Measurements from ENCODE around the gene GH2.

The GH2 gene

DNA sequence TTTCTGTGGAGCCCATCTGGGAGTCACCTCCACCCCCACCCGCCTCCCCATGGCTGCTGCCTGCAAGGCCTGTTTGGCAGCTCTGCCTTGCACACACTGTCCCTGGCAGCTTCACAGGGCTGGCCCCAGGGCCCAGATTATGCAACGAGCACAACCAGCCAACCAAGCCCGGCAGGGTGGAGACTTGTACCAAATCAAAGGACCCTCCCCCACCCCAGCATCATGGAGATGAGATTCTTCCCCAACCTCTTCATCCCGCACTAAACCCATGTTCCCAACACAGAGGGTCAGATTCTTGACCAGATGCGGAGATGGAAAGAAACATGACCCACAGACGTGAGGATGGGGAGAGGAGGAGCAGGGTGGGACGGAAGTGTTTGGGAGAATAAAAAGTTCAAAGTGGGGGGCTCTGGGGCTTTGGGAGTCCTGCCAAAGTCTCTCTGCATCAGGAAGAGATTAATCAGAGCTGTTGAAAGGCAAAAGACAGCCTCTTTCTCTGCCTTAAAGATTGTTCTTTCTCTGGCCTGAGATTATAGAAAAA, 43.0 kb downstream of the GH2 start:
- DNase-seq = no peak

DNA sequence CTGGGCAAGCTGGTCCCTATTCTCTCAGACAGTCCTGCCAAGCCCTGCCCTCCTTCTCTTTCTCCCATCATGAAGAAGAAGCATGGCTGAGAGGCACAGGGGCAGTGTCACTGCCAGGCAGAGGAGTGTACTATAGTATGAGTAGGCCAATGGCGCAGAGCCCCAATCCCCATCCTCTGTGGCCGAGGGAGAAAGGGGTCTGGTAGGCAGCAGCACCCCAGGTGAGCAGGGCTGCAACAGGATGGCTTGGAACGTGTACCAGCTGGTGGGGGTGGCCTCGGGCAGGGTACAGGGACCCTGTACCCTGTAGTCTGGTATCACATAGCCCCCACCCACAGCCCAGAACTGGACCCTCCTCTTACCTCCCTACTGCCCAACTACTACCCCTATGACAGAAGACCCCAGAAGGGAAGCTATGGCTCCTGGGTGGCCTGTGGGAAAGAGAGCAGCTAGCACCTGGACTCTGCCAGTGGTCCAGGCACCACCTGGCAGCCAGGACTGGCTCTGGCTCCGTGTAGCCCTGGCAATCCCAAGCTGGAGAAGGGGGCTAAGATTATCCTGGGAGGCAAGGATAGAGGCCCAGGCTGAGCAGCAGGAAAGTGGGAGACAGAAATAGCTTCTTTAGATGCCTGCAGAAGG, 43.7 kb downstream of the GH2 start:
- no peak for DNase-seq

DNA sequence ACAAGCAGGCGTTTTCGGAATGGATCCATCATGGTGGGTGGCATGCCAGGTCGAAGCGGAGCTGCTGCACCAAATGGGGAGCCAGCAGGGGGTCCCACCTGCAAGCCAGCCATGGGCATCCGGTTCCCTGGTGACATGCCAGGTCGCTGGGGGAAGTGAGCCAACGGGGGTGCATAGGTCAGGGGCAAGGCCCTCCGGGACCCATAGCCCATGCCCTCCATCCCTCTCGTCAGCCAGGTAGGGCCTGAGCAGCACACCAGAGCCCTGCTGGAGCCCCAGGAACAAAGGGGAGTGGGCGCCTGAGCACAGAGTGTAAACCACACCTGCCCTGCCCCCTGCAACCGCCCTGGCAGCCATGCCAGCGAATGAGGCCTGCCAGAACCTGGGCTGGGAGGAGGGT, 44.3 kb downstream of the GH2 start:
- no peak for DNase-seq

DNA sequence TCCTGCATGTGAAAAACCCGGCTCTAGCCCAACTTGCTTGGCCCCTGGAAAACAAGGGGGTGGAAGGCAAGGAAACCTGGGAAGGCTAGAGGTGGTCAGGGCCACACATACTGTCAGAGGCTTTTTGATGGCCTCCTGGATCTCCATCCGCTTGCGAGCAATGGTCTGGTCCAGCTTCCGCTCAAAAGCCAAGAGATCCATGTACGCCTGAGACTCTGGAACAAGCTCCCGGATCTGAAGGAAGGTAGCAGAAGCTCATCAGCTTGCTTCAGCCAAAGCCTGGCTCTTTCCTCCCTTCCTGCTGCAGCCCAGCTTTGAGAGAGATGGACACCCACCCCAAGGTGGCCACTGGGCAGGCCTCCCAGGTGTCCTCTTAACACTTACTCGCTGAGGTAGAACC, 44.9 kb downstream of the GH2 start:
- no peak for DNase-seq

DNA sequence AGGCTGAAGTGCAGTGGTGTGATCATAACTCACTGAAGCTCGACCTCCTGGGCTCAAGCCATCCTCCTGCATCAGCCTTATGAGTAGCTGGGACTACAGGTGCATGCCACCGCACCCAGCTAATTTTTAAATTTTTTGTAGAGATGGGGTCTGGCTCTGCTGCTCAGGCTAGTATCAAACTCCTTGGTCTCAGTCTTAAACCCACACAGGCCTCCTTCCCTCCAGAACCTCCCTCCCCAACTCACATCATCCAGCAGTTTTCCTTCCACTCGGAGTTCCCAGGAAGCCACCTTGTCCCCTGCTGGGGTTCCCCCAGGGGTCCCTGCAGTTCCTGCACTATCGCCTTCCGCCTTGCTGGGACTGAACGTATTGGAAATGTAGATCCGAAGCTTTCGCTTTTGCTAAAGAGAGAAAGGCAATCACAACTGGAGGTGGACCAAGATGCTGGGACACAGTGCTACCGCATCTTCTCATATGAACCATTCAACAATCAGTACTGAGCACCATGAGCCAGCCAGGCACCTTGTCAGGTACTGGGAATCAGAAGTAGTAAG, 46.5 kb downstream of the GH2 start:
- no peak for DNase-seq

DNA sequence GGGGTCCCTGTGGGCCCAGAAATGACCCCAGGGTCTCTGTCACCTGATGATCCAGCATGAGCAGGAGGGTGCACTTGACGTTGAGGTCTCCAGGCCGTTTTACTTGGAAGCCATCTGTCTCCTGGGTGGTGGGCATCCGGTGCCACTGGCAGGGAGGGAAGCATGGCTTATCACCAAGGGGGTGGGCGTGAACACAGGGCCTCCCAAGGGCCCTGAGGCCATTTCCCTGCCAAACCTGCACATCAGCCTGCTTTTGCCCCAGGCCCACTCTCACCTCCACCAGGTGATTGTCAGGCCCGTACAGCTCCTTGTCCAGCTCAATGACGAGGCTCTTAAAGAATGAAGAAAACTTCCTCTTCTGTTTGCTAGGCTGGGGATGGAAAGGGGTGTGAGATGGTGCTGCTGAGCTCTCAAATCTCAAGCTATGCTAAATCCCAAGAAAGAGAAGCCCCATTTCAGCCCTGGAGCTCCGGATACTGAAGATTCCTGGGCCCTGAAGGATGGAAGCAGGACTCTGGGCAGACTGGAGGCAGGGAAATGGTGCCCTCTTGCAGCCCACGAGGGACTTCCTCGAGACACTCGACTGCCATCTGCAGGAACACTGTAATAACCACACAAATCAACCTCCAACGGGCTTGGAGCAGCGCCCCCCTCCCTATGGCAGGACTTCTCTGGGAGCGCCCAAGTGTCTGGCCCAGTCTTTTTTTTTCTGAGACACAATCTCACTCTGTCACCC, 47.1 kb downstream of the GH2 start:
- peak; percentile 80 for DNase-seq

DNA sequence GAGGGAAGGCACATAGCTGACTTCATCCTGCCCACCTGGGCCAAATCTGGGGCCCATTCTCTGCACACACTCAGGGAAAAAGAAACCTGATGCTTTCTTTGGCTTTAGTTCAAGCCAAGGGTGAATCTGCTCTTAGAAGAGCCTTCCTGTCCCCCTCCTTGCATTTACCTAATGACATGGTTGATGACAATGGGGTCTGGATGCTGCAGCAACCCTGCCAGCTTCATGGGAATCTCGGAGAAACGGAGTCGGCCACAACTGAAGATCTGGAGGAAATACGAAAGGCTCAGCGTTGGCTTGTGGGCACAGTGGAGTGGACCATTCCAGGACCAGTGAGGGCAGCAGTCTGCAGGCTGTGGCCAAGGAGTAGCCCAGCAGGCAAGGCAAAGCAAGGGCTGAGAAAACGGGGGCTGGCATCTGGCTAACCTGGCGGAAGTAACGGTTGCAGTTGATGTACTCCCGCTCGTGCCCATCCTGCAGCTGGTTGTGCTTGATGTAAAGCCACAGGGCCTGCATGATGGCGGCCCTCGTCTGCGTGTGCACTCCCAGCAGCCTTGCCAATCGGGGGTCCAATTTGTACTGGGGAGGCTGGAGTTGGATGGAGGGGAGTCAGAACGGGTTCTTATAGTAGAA, 47.9 kb downstream of the GH2 start:
- DNase-seq = no peak

DNA sequence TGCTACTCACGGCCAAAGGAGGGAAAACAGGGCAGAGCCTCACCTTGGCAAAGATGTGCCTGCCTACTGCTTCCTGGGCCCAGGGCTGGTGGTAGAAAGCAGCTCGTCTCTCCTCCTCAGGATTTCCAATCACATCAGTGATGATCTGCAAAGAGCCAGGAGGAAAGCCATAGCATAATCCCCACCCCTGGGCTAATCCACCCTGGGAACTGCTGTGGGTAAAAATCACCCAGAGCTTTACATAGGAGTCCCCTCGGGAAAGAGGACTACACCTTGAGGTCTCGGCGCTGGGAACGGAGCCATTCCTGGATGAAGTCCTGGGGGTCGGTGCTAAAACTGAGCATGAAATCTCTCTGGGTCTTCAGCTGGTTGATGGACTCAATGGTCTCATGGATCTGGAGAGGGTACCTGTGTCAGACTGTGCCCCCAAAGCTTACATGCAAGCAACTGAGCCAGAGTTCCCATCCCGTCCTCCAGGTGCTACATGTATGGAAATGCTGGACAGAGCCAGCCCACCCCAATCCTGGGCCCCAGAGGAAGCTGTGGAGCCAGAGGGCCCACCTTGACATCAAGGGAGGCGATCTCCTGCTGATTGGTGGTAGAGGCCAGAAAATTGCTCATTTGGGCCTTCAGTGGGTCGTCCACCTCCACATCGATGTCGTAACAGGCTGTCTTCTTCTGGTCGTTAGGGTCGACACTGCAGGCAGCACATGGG, 48.6 kb downstream of the GH2 start:
- DNase-seq = no peak

DNA sequence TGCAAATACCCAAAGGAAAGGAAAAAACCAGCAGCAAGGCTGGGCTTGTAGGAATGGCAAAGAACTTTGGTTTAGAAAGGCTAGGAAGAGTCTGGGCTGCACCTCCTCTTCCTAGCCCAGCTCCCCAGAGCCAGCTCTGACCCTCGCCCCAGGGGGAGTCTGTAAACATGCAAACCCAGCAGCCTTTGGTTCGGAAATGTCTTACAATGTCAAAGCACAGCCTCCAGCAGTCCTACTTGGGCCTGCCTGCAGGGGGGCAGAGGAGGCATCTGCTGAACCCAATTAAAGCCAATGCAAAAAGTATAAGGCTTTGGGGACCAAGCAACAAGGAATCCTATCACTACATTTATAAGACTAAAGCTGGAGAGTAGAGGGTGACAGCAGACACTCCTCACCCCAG, 49.3 kb downstream of the GH2 start:
- DNase-seq = no peak

DNA sequence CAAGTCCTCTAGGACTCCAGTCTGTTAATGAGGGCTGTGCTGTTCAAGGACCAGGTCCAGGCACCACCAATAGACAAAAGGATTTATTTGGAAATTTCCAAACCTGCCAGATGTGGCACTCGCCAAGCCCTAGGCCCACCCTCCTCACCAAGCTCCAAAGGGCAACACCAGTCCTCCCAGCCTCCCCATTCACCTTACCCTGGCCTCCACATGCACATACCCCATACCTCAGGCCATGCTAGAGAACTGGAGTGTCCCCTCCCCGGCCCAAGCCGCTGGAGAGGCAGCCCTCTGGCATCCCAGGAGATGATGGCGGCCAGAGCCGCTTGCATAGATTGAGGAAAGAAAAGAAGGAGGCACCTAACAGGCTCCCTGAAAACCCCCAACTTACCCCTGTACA, 49.7 kb downstream of the GH2 start:
- DNase-seq = no peak

DNA sequence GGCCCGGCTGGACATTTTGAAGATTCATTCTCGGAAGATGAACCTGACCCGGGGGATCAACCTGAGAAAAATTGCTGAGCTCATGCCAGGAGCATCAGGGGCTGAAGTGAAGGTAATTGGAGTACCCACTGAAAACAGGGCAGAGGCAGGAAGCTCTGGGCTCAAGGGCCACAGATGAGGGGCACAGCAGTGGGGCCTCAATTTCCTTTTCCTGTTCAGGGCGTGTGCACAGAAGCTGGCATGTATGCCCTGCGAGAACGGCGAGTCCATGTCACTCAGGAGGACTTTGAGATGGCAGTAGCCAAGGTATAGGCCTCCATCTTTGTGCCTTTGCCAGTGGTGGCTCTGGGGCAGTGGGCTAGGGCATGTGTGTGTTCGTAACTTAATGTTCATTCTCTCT, 50.2 kb downstream of the GH2 start:
- no peak for DNase-seq

DNA sequence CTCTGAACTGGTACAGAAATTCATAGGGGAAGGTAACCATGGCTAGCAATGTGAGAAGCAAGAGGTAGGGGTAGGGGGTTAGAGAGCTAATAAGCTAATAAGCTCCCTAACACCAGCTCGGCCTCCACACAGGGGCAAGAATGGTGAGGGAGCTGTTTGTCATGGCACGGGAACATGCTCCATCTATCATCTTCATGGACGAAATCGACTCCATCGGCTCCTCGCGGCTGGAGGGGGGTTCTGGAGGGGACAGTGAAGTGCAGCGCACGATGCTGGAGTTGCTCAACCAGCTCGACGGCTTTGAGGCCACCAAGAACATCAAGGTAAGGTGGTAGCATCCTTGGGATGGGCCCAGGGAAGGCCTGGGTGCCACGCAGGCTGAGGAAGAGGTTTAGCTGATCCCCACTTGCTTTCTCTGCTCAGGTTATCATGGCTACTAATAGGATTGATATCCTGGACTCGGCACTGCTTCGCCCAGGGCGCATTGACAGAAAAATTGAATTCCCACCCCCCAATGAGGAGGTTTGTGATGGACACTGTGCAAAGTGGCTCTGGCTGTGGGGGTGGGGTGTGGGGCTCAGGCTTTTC, 50.7 kb downstream of the GH2 start:
- no peak for DNase-seq

DNA sequence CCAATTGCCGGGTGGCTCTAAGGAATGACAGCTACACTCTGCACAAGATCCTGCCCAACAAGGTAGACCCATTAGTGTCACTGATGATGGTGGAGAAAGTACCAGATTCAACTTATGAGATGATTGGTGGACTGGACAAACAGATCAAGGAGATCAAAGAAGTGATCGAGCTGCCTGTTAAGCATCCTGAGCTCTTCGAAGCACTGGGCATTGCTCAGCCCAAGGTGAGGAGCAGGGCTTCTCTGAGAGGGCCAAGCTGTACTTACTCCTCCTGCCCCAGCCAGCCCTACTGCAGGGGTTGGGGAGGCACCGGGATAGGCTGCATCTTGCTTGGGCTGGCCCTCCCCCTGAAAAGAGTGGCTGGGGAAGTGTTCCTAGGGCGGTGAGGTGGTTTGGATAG, 51.5 kb downstream of the GH2 start:
- no peak for DNase-seq

All from NCI-H1694 (cell line).